CD14-positive monocyte (primary cell): ENCODE data around the gene COL4A1. TPM values are rescaled to one million over a fixed set of nuclear protein-coding genes. Genes with fewer than 3 reads are reported as not detected.
A peak's percentile ranks its signal among the peaks of the same experiment; 100 is the strongest.

Source experiments
- DNase-seq, 3 donors: peaks; one replicate each; pipeline ENCODE4 v3.0.0-alpha.2; 2011 to 2022
- H2AFZ ChIP-seq: 2 replicates; pipeline ENCODE4 v1.6.0; 2012; ENCODE audit warnings: mild to moderate bottlenecking, low read depth, low read length, inconsistent platforms; ENCODE audit not compliant: insufficient read depth, poor library complexity, severe bottlenecking
- H3K27ac ChIP-seq, 2 donors: 1 replicate in 1 of 2; 2 replicates in 1 of 2; pipeline ENCODE4 v1.5.1; 2012 to 2013; ENCODE audit warnings: low read length in 2 of 2, control low read depth in 1 of 2, inconsistent platforms in 1 of 2, low read depth in 1 of 2, mild to moderate bottlenecking in 1 of 2
- H3K27me3 ChIP-seq, 2 donors: one replicate each; pipeline versions ENCODE4 v1.6.0 to v1.6.1; 2011 to 2013; ENCODE audit warnings: low read length in 2 of 2; ENCODE audit not compliant: control insufficient read depth in 2 of 2, insufficient read depth in 2 of 2
- H3K36me3 ChIP-seq, 2 donors: replicated peaks in 1 of 2; 1 replicate in 1 of 2; 2 replicates in 1 of 2; pipeline versions ENCODE4 v1.5.1 to v1.6.1; 2012 to 2013; ENCODE audit warnings: low read length in 2 of 2, control low read depth in 1 of 2, inconsistent platforms in 1 of 2, mild to moderate bottlenecking in 1 of 2; ENCODE audit not compliant: insufficient read depth in 2 of 2, control insufficient read depth in 1 of 2
- H3K4me1 ChIP-seq, 2 donors: 1 replicate in 1 of 2; 2 replicates in 1 of 2; pipeline versions ENCODE4 v1.5.1 to v1.6.1; 2012 to 2013; ENCODE audit warnings: low read length in 2 of 2, control low read depth in 1 of 2, inconsistent platforms in 1 of 2, mild to moderate bottlenecking in 1 of 2, moderate library complexity in 1 of 2; ENCODE audit not compliant: insufficient read depth in 2 of 2, control insufficient read depth in 1 of 2
- H3K4me2 ChIP-seq: replicated peaks from 2 replicates; pipeline ENCODE3; 2012; ENCODE audit warnings: low read length, moderate library complexity, mild to moderate bottlenecking; ENCODE audit not compliant: poor library complexity, severe bottlenecking; ENCODE audit errors: extremely low read depth
- H3K4me3 ChIP-seq, 3 experiments: fragments of 200-600 bp in 1 of 3; sonication (generic) in 1 of 3; replicated peaks in 1 of 3; 1 replicate in 2 of 3; 2 replicates in 1 of 3; pipeline ENCODE4 v1.5.1; 2011 to 2013; ENCODE audit warnings: low read length in 3 of 3, mild to moderate bottlenecking in 3 of 3, control low read depth in 2 of 3, low read depth in 2 of 3, inconsistent platforms in 1 of 3, moderate library complexity in 1 of 3
- H3K79me2 ChIP-seq: 2 replicates; pipeline ENCODE4 v1.6.0; 2012; ENCODE audit warnings: mild to moderate bottlenecking, control low read depth, inconsistent platforms, low read length, moderate library complexity; ENCODE audit not compliant: insufficient read depth
- H3K9ac ChIP-seq: 2 replicates; pipeline ENCODE4 v1.6.0; 2017; ENCODE audit warnings: low read length, mild to moderate bottlenecking; ENCODE audit not compliant: insufficient read depth, poor library complexity, severe bottlenecking
- H3K9me3 ChIP-seq, 2 donors: replicated peaks in 1 of 2; 1 replicate in 1 of 2; 2 replicates in 1 of 2; pipeline versions ENCODE4 v1.5.1 to v1.6.1; 2012 to 2013; ENCODE audit warnings: low read length in 2 of 2, control low read depth in 1 of 2; ENCODE audit not compliant: control insufficient read depth in 1 of 2, insufficient read depth in 1 of 2
- H4K20me1 ChIP-seq: 2 replicates; pipeline ENCODE4 v1.6.0; 2012; ENCODE audit warnings: mild to moderate bottlenecking, low read length, control low read depth, moderate library complexity; ENCODE audit not compliant: insufficient read depth
- H3K27ac Mint-ChIP-seq, 7 donors: one replicate each; pipeline ENCODE4 v1.8.0; 2020; ENCODE audit warnings: mild to moderate bottlenecking in 7 of 7, mixed read lengths in 7 of 7, moderate library complexity in 6 of 7, inconsistent platforms in 2 of 7
- H3K27me3 Mint-ChIP-seq, 3 donors: one replicate each; pipeline ENCODE4 v1.8.0; 2021 to 2022; ENCODE audit warnings: low read depth in 3 of 3, mild to moderate bottlenecking in 3 of 3, mixed read lengths in 3 of 3, moderate library complexity in 3 of 3, inconsistent platforms in 1 of 3
- H3K36me3 Mint-ChIP-seq, 2 donors: one replicate each; pipeline ENCODE4 v1.8.0; 2020; ENCODE audit warnings: mixed read lengths in 2 of 2, inconsistent platforms in 1 of 2, mild to moderate bottlenecking in 1 of 2
- H3K4me1 Mint-ChIP-seq: one replicate; pipeline ENCODE4 v1.8.0; 2020; ENCODE audit warnings: mild to moderate bottlenecking, mixed read lengths
- H3K4me3 Mint-ChIP-seq, 2 donors: one replicate each; pipeline ENCODE4 v1.8.0; 2020; ENCODE audit warnings: mild to moderate bottlenecking in 2 of 2, mixed read lengths in 2 of 2, moderate library complexity in 1 of 2
- H3K9me3 Mint-ChIP-seq, 7 donors: one replicate each; pipeline ENCODE4 v1.8.0; 2020 to 2022; ENCODE audit warnings: mixed read lengths in 7 of 7, mild to moderate bottlenecking in 6 of 7, moderate library complexity in 6 of 7, inconsistent platforms in 2 of 7
- WGBS: methylation state at CpG from one replicate; pipeline ENCODE4 v1.1.5; 2013; ENCODE audit warnings: missing lambda C conversion rate; ENCODE audit not compliant: insufficient coverage; 5-methylcytosine and 5-hydroxymethylcytosine counted together
- intact Hi-C, 2 donors: fragments of 100-400 bp; cut with micrococcal nuclease; formaldehyde crosslinking; loops; one replicate each; pipeline versions ENCODE4 v1.15.0 to v1.15.1; 2023
- polyA plus RNA-seq, 3 donors: library from polyadenylated mRNA; depleted of rRNA in 1 of 3; unstranded in 2 of 3; stranded (reverse) in 1 of 3; fragments of 300-500 nt in 2 of 3; fragments of >200 nt in 1 of 3; fragmentation: Illumina TruSeq in 2 of 3; gene quantifications; 1 replicate in 2 of 3; 2 replicates in 1 of 3; pipeline ENCODE4 v1.2.3, GENCODE V29; 2012 to 2021
- TF ChIP-seq, protein P1 (sequence below): fragments of 200-600 bp; IDR thresholded peaks from one replicate; pipeline ENCODE4 v1.8.0; 2022; ENCODE audit warnings: antibody characterized with exemption, mild to moderate bottlenecking

The COL4A1 gene
- polyA plus RNA-seq, 3 donors: 0.16 to 0.25 TPM; not detected in 1

DNA sequence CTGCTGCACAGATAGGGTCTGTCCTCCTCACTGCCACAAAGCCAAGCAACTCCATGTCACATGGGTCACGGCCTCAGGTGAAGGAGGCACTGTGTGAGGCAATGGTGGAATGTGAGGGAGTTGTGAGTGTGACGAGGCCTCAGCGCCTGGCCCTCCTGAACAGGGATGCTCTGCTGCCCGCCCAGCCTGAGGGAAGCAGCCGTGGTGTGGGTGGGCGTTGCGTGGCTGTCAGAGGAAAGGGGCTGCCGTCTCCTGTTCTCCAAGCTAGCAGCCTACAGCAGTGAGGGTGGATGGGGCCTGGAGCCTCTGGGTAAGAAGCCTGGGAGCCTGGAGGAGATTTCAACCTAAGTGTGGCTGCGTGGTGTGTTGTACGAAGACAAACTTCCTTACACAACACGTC is 125.0 kb downstream of the COL4A1 start:
- no peak for DNase-seq
- intact Hi-C loops: no loop called here
- peaks cover 0 to 9% (median 1%) of the 10 kb centered on the region in 7 donors for H3K9me3 Mint-ChIP-seq
- Histone ChIP-seq H4K20me1 (no peaks in the 10 kb centered on the region), H3K36me3 (no peaks in the 10 kb centered on the region), H3K4me2 (no peak overlapping the region), H3K27ac (no peak overlapping the region), H3K27me3 (no peaks in the 10 kb centered on the region), H2AFZ (no peak overlapping the region), H3K4me1 (no peaks in the 10 kb centered on the region), H3K9me3 (no peaks in the 10 kb centered on the region), H3K79me2 (no peaks in the 10 kb centered on the region), H3K4me3 (no peak overlapping the region), H3K9ac (no peak overlapping the region)
- H3K36me3 Mint-ChIP-seq: no peaks in the 10 kb centered on the region
- WGBS: 90% methylated on average over 2 of the region's 11 CpGs
- peaks cover 1 to 3% (median 2%) of the 10 kb centered on the region in 3 donors for H3K27me3 Mint-ChIP-seq
- no peaks in the 10 kb centered on the region for H3K4me1 Mint-ChIP-seq
- H3K27ac Mint-ChIP-seq: peak overlapping the region in 2 of 7 donors; percentile 19 to 43
- TF ChIP-seq, protein P1, sequence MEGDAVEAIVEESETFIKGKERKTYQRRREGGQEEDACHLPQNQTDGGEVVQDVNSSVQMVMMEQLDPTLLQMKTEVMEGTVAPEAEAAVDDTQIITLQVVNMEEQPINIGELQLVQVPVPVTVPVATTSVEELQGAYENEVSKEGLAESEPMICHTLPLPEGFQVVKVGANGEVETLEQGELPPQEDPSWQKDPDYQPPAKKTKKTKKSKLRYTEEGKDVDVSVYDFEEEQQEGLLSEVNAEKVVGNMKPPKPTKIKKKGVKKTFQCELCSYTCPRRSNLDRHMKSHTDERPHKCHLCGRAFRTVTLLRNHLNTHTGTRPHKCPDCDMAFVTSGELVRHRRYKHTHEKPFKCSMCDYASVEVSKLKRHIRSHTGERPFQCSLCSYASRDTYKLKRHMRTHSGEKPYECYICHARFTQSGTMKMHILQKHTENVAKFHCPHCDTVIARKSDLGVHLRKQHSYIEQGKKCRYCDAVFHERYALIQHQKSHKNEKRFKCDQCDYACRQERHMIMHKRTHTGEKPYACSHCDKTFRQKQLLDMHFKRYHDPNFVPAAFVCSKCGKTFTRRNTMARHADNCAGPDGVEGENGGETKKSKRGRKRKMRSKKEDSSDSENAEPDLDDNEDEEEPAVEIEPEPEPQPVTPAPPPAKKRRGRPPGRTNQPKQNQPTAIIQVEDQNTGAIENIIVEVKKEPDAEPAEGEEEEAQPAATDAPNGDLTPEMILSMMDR: no peak
- no peak overlapping the region for H3K4me3 Mint-ChIP-seq

DNA sequence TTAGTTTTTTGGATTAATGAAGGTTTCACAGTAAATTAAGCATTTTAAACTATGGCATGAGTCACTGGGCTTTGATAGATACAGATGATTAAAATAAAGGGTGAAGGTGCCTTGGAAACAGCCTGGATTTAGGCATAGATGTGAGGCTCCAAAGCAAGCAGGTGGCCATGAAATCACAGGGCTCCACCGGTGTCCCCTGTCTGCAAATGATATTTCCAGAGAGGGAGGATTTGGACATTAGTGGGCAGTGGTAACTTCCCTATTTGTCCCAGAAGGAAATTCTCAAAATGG is 127.2 kb downstream of the COL4A1 start:
- no peaks in the 10 kb centered on the region for H3K4me1 Mint-ChIP-seq
- H3K4me1 ChIP-seq: no peaks in the 10 kb centered on the region
- no peak for DNase-seq
- H3K27ac Mint-ChIP-seq: no peak overlapping the region
- no peaks in the 10 kb centered on the region for H3K27me3 ChIP-seq
- no peak overlapping the region for H2AFZ ChIP-seq
- intact Hi-C loops: loop anchor here in 1 of 2 donors (10.0 kb wide), 1 partner anchor 55 kb away; no protein-coding TSS in a partner anchor
- H3K4me2 ChIP-seq: no peak overlapping the region
- H3K27me3 Mint-ChIP-seq: peaks cover 2% of the 10 kb centered on the region in 3 donors
- no peak overlapping the region for H3K4me3 Mint-ChIP-seq
- H3K36me3 Mint-ChIP-seq: no peaks in the 10 kb centered on the region
- H3K9me3 Mint-ChIP-seq: peaks cover 0 to 10% (median 5%) of the 10 kb centered on the region in 7 donors
- no peak overlapping the region for H3K27ac ChIP-seq
- no peaks in the 10 kb centered on the region for H3K36me3 ChIP-seq
- WGBS: no CpG with 5 or more reads among the region's 1 CpG
- no peaks in the 10 kb centered on the region for H4K20me1 ChIP-seq
- H3K9ac ChIP-seq: no peak overlapping the region
- H3K9me3 ChIP-seq: no peaks in the 10 kb centered on the region
- H3K4me3 ChIP-seq: no peak overlapping the region
- TF ChIP-seq, protein P1: no peak
- no peaks in the 10 kb centered on the region for H3K79me2 ChIP-seq
